BLaER1 (cell line): Measurements from ENCODE around the gene FAM149B1.

Experiments
- H3K27ac ChIP-seq: shearing (Covaris generic); formaldehyde crosslinking; 2 replicates; pipeline ENCODE4 v1.8.1; 2022
- H3K27me3 ChIP-seq: shearing (Covaris generic); formaldehyde crosslinking; 2 replicates; pipeline ENCODE4 v1.8.1; 2022
- H3K36me3 ChIP-seq: shearing (Covaris generic); formaldehyde crosslinking; 2 replicates; pipeline ENCODE4 v1.8.1; 2022
- H3K4me1 ChIP-seq: shearing (Covaris generic); formaldehyde crosslinking; 2 replicates; pipeline ENCODE4 v1.8.1; 2022
- H3K4me2 ChIP-seq: shearing (Covaris generic); formaldehyde crosslinking; 2 replicates; pipeline ENCODE4 v1.8.1; 2022
- H3K4me3 ChIP-seq: shearing (Covaris generic); formaldehyde crosslinking; 2 replicates; pipeline ENCODE4 v1.8.1; 2022
- H3K9ac ChIP-seq: shearing (Covaris generic); formaldehyde crosslinking; 2 replicates; pipeline ENCODE4 v1.8.1; 2022
- H3K9me3 ChIP-seq: shearing (Covaris generic); formaldehyde crosslinking; 2 replicates; pipeline ENCODE4 v1.8.1; 2022
- H4K20me1 ChIP-seq: shearing (Covaris generic); formaldehyde crosslinking; 2 replicates; pipeline ENCODE4 v1.8.1; 2022
- Cebpa-rat ChIP-seq: shearing (Covaris generic); IDR thresholded peaks from 2 replicates; pipeline ENCODE4 v1.8.1; 2022

Gene FAM149B1

GRCh38 chr10:73174148-73174925 is 6.4 kb downstream of the FAM149B1 start:
- Histone ChIP-seq H3K9ac (no peak overlapping the region), H3K9me3 (no peaks in the 10 kb centered on the region), H3K27ac (no peak overlapping the region), H3K4me1 (peaks cover 3% of the 10 kb centered on the region), H3K4me2 (no peak overlapping the region), H3K4me3 (no peak overlapping the region), H3K27me3 (no peaks in the 10 kb centered on the region), H3K36me3 (peaks cover 39% of the 10 kb centered on the region), H4K20me1 (no peaks in the 10 kb centered on the region)
- TF ChIP-seq Cebpa-rat: no peak

- Histone ChIP-seq H3K4me1 (no peaks in the 10 kb centered on the region), H4K20me1 (no peaks in the 10 kb centered on the region), H3K36me3 (peaks cover 46% of the 10 kb centered on the region), H3K27ac (no peak overlapping the region), H3K4me2 (no peak overlapping the region), H3K27me3 (no peaks in the 10 kb centered on the region), H3K9me3 (peaks cover 12% of the 10 kb centered on the region), H3K4me3 (no peak overlapping the region), H3K9ac (no peak overlapping the region)
- no peak for TF ChIP-seq Cebpa-rat
Observed at GRCh38 chr10:73182568-73182967, 14.6 kb downstream of the FAM149B1 start.

GRCh38 chr10:73183667-73184281 is 15.9 kb downstream of the FAM149B1 start:
- H3K4me3 ChIP-seq: no peak overlapping the region
- no peak for TF ChIP-seq Cebpa-rat
- H3K4me1 ChIP-seq: peaks cover 8% of the 10 kb centered on the region
- peaks cover 12% of the 10 kb centered on the region for H3K9me3 ChIP-seq
- peaks cover 37% of the 10 kb centered on the region for H3K36me3 ChIP-seq
- no peak overlapping the region for H3K9ac ChIP-seq
- no peaks in the 10 kb centered on the region for H3K27me3 ChIP-seq
- no peaks in the 10 kb centered on the region for H4K20me1 ChIP-seq
- no peak overlapping the region for H3K4me2 ChIP-seq
- no peak overlapping the region for H3K27ac ChIP-seq

GRCh38 chr10:73186266-73186665 is 18.3 kb downstream of the FAM149B1 start:
- Histone ChIP-seq H3K4me3 (no peak overlapping the region), H3K9me3 (peaks cover 12% of the 10 kb centered on the region), H3K4me1 (peaks cover 9% of the 10 kb centered on the region), H3K27me3 (no peaks in the 10 kb centered on the region), H3K27ac (no peak overlapping the region), H4K20me1 (no peaks in the 10 kb centered on the region), H3K4me2 (no peak overlapping the region), H3K36me3 (peaks cover 23% of the 10 kb centered on the region), H3K9ac (no peak overlapping the region)
- TF ChIP-seq Cebpa-rat: no peak

- no peak for TF ChIP-seq Cebpa-rat
- no peaks in the 10 kb centered on the region for H3K9me3 ChIP-seq
- H3K27ac ChIP-seq: no peak overlapping the region
- H3K4me3 ChIP-seq: no peak overlapping the region
- peaks cover 9% of the 10 kb centered on the region for H3K4me1 ChIP-seq
- no peaks in the 10 kb centered on the region for H3K27me3 ChIP-seq
- no peak overlapping the region for H3K4me2 ChIP-seq
- peaks cover 11% of the 10 kb centered on the region for H3K36me3 ChIP-seq
- H4K20me1 ChIP-seq: no peaks in the 10 kb centered on the region
- H3K9ac ChIP-seq: no peak overlapping the region
Observed at GRCh38 chr10:73190188-73190587, 22.3 kb downstream of the FAM149B1 start.

- H3K27ac ChIP-seq: no peak overlapping the region
- TF ChIP-seq Cebpa-rat: no peak
- peaks cover 26% of the 10 kb centered on the region for H3K36me3 ChIP-seq
- no peaks in the 10 kb centered on the region for H3K4me1 ChIP-seq
- no peaks in the 10 kb centered on the region for H3K27me3 ChIP-seq
- no peak overlapping the region for H3K4me3 ChIP-seq
- H3K4me2 ChIP-seq: no peak overlapping the region
- no peaks in the 10 kb centered on the region for H4K20me1 ChIP-seq
- H3K9me3 ChIP-seq: peaks cover 15% of the 10 kb centered on the region
- no peak overlapping the region for H3K9ac ChIP-seq
Observed at GRCh38 chr10:73205081-73205480, 37.2 kb downstream of the FAM149B1 start.

GRCh38 chr10:73205890-73206289 is 38.0 kb downstream of the FAM149B1 start:
- TF ChIP-seq Cebpa-rat: no peak
- Histone ChIP-seq H3K4me2 (no peak overlapping the region), H3K36me3 (peaks cover 29% of the 10 kb centered on the region), H3K27ac (no peak overlapping the region), H4K20me1 (no peaks in the 10 kb centered on the region), H3K4me3 (no peak overlapping the region), H3K27me3 (no peaks in the 10 kb centered on the region), H3K9me3 (peaks cover 15% of the 10 kb centered on the region), H3K9ac (no peak overlapping the region), H3K4me1 (no peaks in the 10 kb centered on the region)

- Histone ChIP-seq H3K4me3 (no peak overlapping the region), H3K36me3 (peaks cover 33% of the 10 kb centered on the region), H3K4me2 (no peak overlapping the region), H4K20me1 (no peaks in the 10 kb centered on the region), H3K27me3 (no peaks in the 10 kb centered on the region), H3K27ac (no peak overlapping the region), H3K9ac (no peak overlapping the region), H3K4me1 (no peaks in the 10 kb centered on the region), H3K9me3 (peaks cover 15% of the 10 kb centered on the region)
- TF ChIP-seq Cebpa-rat: no peak
Observed at GRCh38 chr10:73206385-73206784, 38.5 kb downstream of the FAM149B1 start.

- Histone ChIP-seq H3K9ac (no peak overlapping the region), H3K4me3 (no peak overlapping the region), H3K4me2 (no peak overlapping the region), H3K4me1 (no peaks in the 10 kb centered on the region), H3K27me3 (no peaks in the 10 kb centered on the region), H3K9me3 (peaks cover 15% of the 10 kb centered on the region), H3K27ac (no peak overlapping the region), H3K36me3 (peaks cover 33% of the 10 kb centered on the region), H4K20me1 (no peaks in the 10 kb centered on the region)
- no peak for TF ChIP-seq Cebpa-rat
Observed at GRCh38 chr10:73207883-73208282, 40.0 kb downstream of the FAM149B1 start.

- Histone ChIP-seq H3K9ac (no peak overlapping the region), H3K27ac (no peak overlapping the region)
Observed at GRCh38 chr10:73209705-73210104, 41.8 kb downstream of the FAM149B1 start.

More at GRCh38 chr10:73209705-73210104, 41.8 kb downstream of the FAM149B1 start:
- TF ChIP-seq Cebpa-rat: no peak
- H3K4me1 ChIP-seq: no peaks in the 10 kb centered on the region
- H4K20me1 ChIP-seq: no peaks in the 10 kb centered on the region
- H3K4me3 ChIP-seq: no peak overlapping the region
- H3K27me3 ChIP-seq: no peaks in the 10 kb centered on the region
- H3K36me3 ChIP-seq: peaks cover 33% of the 10 kb centered on the region
- H3K9me3 ChIP-seq: peaks cover 15% of the 10 kb centered on the region
- no peak overlapping the region for H3K4me2 ChIP-seq
